ENCODE results near the gene PACS2.
A peak's percentile ranks its signal among the peaks of the same experiment; 100 is the strongest.

Gene PACS2

GRCh38 chr14:105412771-105413543 is 98.4 kb downstream of the PACS2 start:
- H3K27ac ChIP-seq, result no peak overlapping the region
- no peak overlapping the region for H3K4me3 ChIP-seq

- H3K4me3 ChIP-seq, result no peak overlapping the region
- H3K27ac ChIP-seq, result no peak overlapping the region
Observed at GRCh38 chr14:105413544-105413886, 99.0 kb downstream of the PACS2 start.

- H3K27ac ChIP-seq, result peak overlapping the region in 18 of 21 experiments; percentile 1 to 79 (median 60)
- H3K4me3 ChIP-seq, result peak overlapping the region; percentile 21 to 52 (median 44)
Observed at GRCh38 chr14:105414456-105415371, 100.2 kb downstream of the PACS2 start.

GRCh38 chr14:105415481-105416428 is 101.2 kb downstream of the PACS2 start:
- Histone ChIP-seq H3K27ac (peak overlapping the region in 2 of 21 experiments; percentile 58 to 73), H3K4me3 (peak overlapping the region in 3 of 7 experiments; percentile 42 to 52 (median 49))

GRCh38 chr14:105416671-105417070 is 102.1 kb downstream of the PACS2 start:
- Histone ChIP-seq H3K4me3 (no peak overlapping the region), H3K27ac (no peak overlapping the region)

- H3K4me3 ChIP-seq, result no peak overlapping the region
- no peak overlapping the region for H3K27ac ChIP-seq
Observed at GRCh38 chr14:105417690-105418121, 103.2 kb downstream of the PACS2 start.

GRCh38 chr14:105418269-105419194 is 104.0 kb downstream of the PACS2 start:
- Histone ChIP-seq H3K4me3 (peak overlapping the region in 4 of 7 experiments; percentile 33 to 69 (median 62)), H3K27ac (peak overlapping the region in 6 of 21 experiments; percentile 82 to 91 (median 86))

- peak within 1 kb of the TSS; percentile 2 to 93 (median 84) for H3K27ac ChIP-seq
- peak within 1 kb of the TSS; percentile 35 to 69 (median 62) for H3K4me3 ChIP-seq
Observed at GRCh38 chr14:105419195-105420091, 104.9 kb downstream of the PACS2 start, which contains the start of gene MTA1. Gene MTA1 (plus strand): TSS chr14:105419827. CDS start chr14:105420036, 209 bp downstream.

GRCh38 chr14:105420101-105420973 is 105.8 kb downstream of the PACS2 start:
- Histone ChIP-seq H3K27ac (peak overlapping the region in 19 of 21 experiments; percentile 36 to 93 (median 77)), H3K4me3 (peak overlapping the region; percentile 35 to 69 (median 62))

- Histone ChIP-seq H3K4me3 (peak overlapping the region; percentile 35 to 69 (median 62)), H3K27ac (peak overlapping the region in 16 of 21 experiments; percentile 45 to 93 (median 80))
Observed at GRCh38 chr14:105420974-105421674, 106.6 kb downstream of the PACS2 start.

GRCh38 chr14:105421723-105422615 is 107.4 kb downstream of the PACS2 start:
- Histone ChIP-seq H3K27ac (peak overlapping the region in 12 of 21 experiments; percentile 2 to 93 (median 78)), H3K4me3 (peak overlapping the region in 2 of 7 experiments; percentile 66 to 69)

- peak overlapping the region in 4 of 21 experiments; percentile 5 to 80 (median 36) for H3K27ac ChIP-seq
- no peak overlapping the region for H3K4me3 ChIP-seq
Observed at GRCh38 chr14:105422695-105423487, 108.3 kb downstream of the PACS2 start.

- Histone ChIP-seq H3K4me3 (no peak overlapping the region), H3K27ac (no peak overlapping the region)
Observed at GRCh38 chr14:105423488-105424195, 109.1 kb downstream of the PACS2 start.
